T-cell (primary cell): ENCODE data around the gene CCDC195. TPM values are rescaled to one million over a fixed set of nuclear protein-coding genes. Genes with fewer than 3 reads are reported as not detected.

Experiments
- ATAC-seq, 4 experiments: fragments of 200-7000 bp in 3 of 4; fragments of 150-1000 bp in 1 of 4; cut with Tn5 transposase; replicated peaks in 1 of 4; 1 replicate in 3 of 4; 2 replicates in 1 of 4; pipeline ENCODE4 v1.10.0; 2021; ENCODE audit warnings: moderate library complexity in 3 of 4, mild to moderate bottlenecking in 2 of 4, moderate number of reproducible peaks in 1 of 4
- CTCF ChIA-PET, 2 donors: fragments of 300-600 bp; sonication (Branson Sonifier 250); formaldehyde crosslinking; loops; one replicate each; lab custom pipeline; 2022; ENCODE audit warnings: antibody characterized with exemption in 2 of 2; lab: Charles Lee
- POLR2A ChIA-PET, 2 donors: fragments of 300-600 bp; sonication (Branson Sonifier 250); formaldehyde crosslinking; loops; one replicate each; lab custom pipeline; 2022; ENCODE audit warnings: antibody characterized with exemption in 2 of 2; lab: Charles Lee
- DNase-seq, 35 experiments: peaks; one replicate each; pipeline versions ENCODE4 v3.0.0 to v3.0.0-alpha.2; 2013 to 2023
- H3K27ac ChIP-seq: one replicate; pipeline ENCODE4 v1.5.1; 2013; ENCODE audit warnings: low read length
- H3K27me3 ChIP-seq, 2 experiments: replicated peaks in 1 of 2; 1 replicate in 1 of 2; 2 replicates in 1 of 2; pipeline versions ENCODE4 v1.6.1 to v1.7.0; 2013; ENCODE audit warnings: low read length in 1 of 2, mixed read lengths in 1 of 2; ENCODE audit not compliant: control insufficient read depth in 2 of 2, insufficient read depth in 2 of 2; ENCODE audit errors: extremely low read depth in 1 of 2
- H3K36me3 ChIP-seq, 2 donors: 1 replicate in 1 of 2; 2 replicates in 1 of 2; pipeline versions ENCODE4 v1.6.1 to v1.7.0; 2013; ENCODE audit warnings: low read length in 1 of 2; ENCODE audit not compliant: control insufficient read depth in 2 of 2, insufficient read depth in 1 of 2; ENCODE audit errors: extremely low read depth in 1 of 2
- H3K4me1 ChIP-seq, 2 experiments: 1 replicate in 1 of 2; 2 replicates in 1 of 2; pipeline versions ENCODE4 v1.6.1 to v1.7.0; 2013; ENCODE audit warnings: low read length in 2 of 2, mixed read lengths in 1 of 2; ENCODE audit not compliant: insufficient read depth in 2 of 2, control insufficient read depth in 1 of 2; ENCODE audit errors: extremely low read depth in 1 of 2
- H3K4me3 ChIP-seq, 2 donors: 1 replicate in 1 of 2; 2 replicates in 1 of 2; pipeline versions ENCODE4 v1.5.1 to v1.7.0; 2013; ENCODE audit warnings: mild to moderate bottlenecking in 2 of 2, low read length in 1 of 2, moderate library complexity in 1 of 2; ENCODE audit not compliant: control insufficient read depth in 1 of 2; ENCODE audit errors: extremely low read depth in 1 of 2
- H3K9me3 ChIP-seq: 2 replicates; pipeline ENCODE4 v1.7.0; 2013
- H3K27ac Mint-ChIP-seq, 2 donors: one replicate each; pipeline ENCODE4 v1.8.0; 2020 to 2021; ENCODE audit warnings: mild to moderate bottlenecking in 2 of 2, mixed read lengths in 2 of 2
- H3K27me3 Mint-ChIP-seq, 2 donors: one replicate each; pipeline ENCODE4 v1.8.0; 2021 to 2022; ENCODE audit warnings: mixed read lengths in 2 of 2
- H3K36me3 Mint-ChIP-seq: one replicate; pipeline ENCODE4 v1.8.0; 2021; ENCODE audit warnings: mixed read lengths
- H3K4me1 Mint-ChIP-seq, 3 donors: one replicate each; pipeline ENCODE4 v1.8.0; 2020 to 2022; ENCODE audit warnings: mixed read lengths in 3 of 3, mild to moderate bottlenecking in 1 of 3
- H3K4me3 Mint-ChIP-seq, 3 donors: one replicate each; pipeline ENCODE4 v1.8.0; 2020 to 2022; ENCODE audit warnings: mild to moderate bottlenecking in 3 of 3, mixed read lengths in 3 of 3, moderate library complexity in 3 of 3
- H3K9me3 Mint-ChIP-seq, 3 donors: one replicate each; pipeline ENCODE4 v1.8.0; 2020 to 2022; ENCODE audit warnings: mixed read lengths in 3 of 3
- WGBS: methylation state at CpG from one replicate; pipeline ENCODE4 v1.1.5; 2013; ENCODE audit warnings: missing lambda C conversion rate; ENCODE audit not compliant: insufficient coverage; 5-methylcytosine and 5-hydroxymethylcytosine counted together
- total RNA-seq, 35 experiments: library from RNA in 6 of 35; stranded (reverse) in 6 of 35; fragments of 120-200 nt in 1 of 35; gene quantifications; one replicate each; pipeline versions ENCODE4 v1.2.1 to v1.2.4 and lab custom pipeline; 2013 to 2026

Gene CCDC195, protein sequence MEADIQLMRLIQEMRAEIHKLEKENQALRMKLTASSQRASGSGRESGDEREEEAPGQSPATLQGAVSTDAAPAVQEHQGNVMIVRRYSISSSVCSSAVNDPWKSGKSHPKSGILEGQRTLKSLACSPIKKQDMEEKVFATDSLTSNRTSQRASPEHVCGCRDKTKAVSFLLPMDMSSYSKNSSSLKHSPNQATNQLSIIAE
- total RNA-seq (not detected), total RNA-seq (lab: John Stamatoyannopoulos, UW) (0 to 0.05 (median 0) reads per million in 29 experiments)
- not detected for total RNA-seq (2013)

DNA sequence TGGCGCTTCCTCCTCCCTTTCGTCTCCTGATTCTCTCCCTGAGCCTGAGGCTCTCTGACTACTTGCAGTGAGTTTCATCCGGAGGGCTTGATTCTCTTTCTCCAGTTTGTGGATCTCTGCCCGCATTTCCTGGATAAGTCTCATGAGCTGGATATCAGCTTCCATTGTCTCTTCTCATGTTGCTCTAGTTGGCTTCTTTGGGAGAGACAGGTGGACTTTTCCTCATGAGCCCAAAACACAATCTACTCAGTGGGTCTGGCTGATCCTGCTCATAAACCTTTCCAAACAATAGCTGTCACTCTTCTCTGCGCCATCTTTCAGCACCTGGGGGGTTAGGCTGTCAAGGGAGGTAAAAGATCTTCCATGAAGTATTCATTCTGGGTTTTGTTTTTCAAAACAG is at the start of gene CCDC195:
TSS of gene CCDC195 (minus strand) at position 165 of the 400 bp plus-strand sequence. CDS start at position 165, 0 bp downstream.
- CTCF ChIA-PET: no interaction called here
- no peak within 1 kb of the TSS for H3K27ac Mint-ChIP-seq
- WGBS: 100% methylated on average over 2 of the region's 5 CpGs
- Histone ChIP-seq H3K27ac (no peak within 1 kb of the TSS), H3K4me3 (no peak within 1 kb of the TSS), H3K27me3 (peaks cover 0 to 4% of the 10 kb centered on the region in 2 experiments), H3K36me3 (no peaks in the 10 kb centered on the region), H3K9me3 (no peaks in the 10 kb centered on the region), H3K4me1 (no peaks in the 10 kb centered on the region)
- no peak for ATAC-seq
- POLR2A ChIA-PET: no interaction called here
- H3K4me3 Mint-ChIP-seq: no peak within 1 kb of the TSS
- no peak for DNase-seq
- H3K36me3 Mint-ChIP-seq: no peaks in the 10 kb centered on the region
- H3K4me1 Mint-ChIP-seq: no peaks in the 10 kb centered on the region
- peaks cover 16% of the 10 kb centered on the region in 2 donors for H3K27me3 Mint-ChIP-seq
- peaks cover 4 to 10% (median 5%) of the 10 kb centered on the region in 3 donors for H3K9me3 Mint-ChIP-seq

DNA sequence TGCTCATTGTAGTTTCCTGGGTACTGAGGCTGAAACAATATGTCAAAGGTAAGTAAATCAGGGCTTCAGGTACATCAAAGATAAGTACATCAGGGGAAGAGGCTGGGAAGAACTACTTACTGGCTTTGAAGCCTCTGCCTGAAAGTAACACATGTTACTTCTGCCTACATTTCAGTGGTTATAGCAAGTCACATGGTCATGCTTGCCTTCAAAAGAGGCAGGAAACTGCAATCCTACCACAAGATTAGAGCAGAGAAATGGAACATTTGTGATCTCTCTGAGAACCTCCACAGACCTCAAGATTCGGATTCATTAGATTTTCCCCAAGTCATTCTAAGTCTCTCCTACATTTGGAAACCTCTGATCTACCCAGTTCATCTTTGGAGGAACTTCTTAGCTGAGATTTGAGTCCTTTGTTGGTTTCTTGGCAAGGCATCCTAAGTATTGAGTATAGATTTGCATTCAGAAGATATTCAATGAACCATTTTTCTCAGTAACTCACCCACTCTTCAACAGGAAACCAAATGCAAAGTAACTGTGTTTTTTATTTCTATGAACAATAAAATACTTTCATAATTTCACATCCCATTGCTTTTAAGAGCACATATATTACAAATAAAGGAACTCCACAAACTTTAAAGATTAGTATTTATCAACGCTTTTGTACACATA is 48.5 kb upstream of the CCDC195 start:
- Histone ChIP-seq H3K36me3 (peaks cover 17 to 78% of the 10 kb centered on the region in 2 donors), H3K27ac (no peak overlapping the region), H3K9me3 (no peaks in the 10 kb centered on the region), H3K27me3 (no peaks in the 10 kb centered on the region), H3K4me1 (peaks cover 6 to 7% of the 10 kb centered on the region in 2 experiments), H3K4me3 (no peak overlapping the region)
- ATAC-seq (peak; percentile 63 to 88 (median 82)), DNase-seq (peak in 8 of 35 experiments; percentile 2 to 42 (median 6))
- ChIA-PET POLR2A (interaction anchor here in 1 of 2 donors (0.6 kb wide), 1 partner anchor 78 kb away, joined by 4 read pairs; no protein-coding TSS in a partner anchor), CTCF (interaction anchor here (0.7 to 2.2 kb wide), 2 partner anchors 13 to 68 kb away, joined by 3 to 6 read pairs; no protein-coding TSS in a partner anchor)
- H3K4me3 Mint-ChIP-seq: peak overlapping the region in 1 of 3 donors; percentile 9
- peaks cover 91% of the 10 kb centered on the region for H3K36me3 Mint-ChIP-seq
- H3K4me1 Mint-ChIP-seq: peaks cover 29 to 58% (median 35%) of the 10 kb centered on the region in 3 donors
- peak overlapping the region; percentile 82 to 90 for H3K27ac Mint-ChIP-seq
- H3K27me3 Mint-ChIP-seq: no peaks in the 10 kb centered on the region
- no CpG with 5 or more reads among the region's 2 CpGs for WGBS
- H3K9me3 Mint-ChIP-seq: peaks cover 6 to 11% (median 7%) of the 10 kb centered on the region in 3 donors

DNA sequence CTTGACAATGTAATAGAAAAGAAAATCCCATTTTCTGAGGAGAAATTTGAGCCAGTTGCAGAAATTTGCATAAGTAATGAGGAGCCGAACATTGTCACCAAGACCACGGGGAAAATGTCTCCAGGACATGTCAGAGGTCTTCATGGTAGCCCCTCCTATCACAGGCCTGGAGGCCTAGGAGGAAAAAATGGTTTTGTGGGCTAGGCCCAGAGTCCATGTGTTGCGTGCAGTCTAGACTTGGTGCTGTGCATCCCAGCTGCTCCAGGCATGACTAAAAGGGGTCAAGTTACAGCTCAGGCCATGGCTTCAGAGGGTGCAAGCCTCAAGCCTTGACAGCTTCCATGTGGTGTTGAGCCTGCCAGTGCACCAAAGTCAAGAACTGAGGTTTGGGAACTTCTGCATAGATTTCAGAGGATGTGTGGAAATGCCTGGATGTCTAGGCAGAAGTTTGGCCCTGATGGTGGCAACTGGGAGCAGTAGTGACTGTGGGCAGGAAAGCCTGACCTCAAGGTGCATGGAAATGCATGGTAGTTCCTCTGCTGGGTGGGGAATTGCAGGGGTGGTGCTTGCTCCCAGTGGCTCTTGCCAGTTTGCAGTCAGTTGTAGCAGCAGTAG is 41.9 kb upstream of the CCDC195 start:
- H3K4me1 ChIP-seq: no peaks in the 10 kb centered on the region
- H3K27me3 ChIP-seq: no peaks in the 10 kb centered on the region
- H3K27ac ChIP-seq: no peak overlapping the region
- peak overlapping the region in 1 of 2 donors; percentile 23 for H3K4me3 ChIP-seq
- ChIA-PET CTCF (no interaction called here), POLR2A (no interaction called here)
- Mint-ChIP-seq H3K9me3 (peaks cover 21 to 42% (median 32%) of the 10 kb centered on the region in 3 donors), H3K4me3 (no peak overlapping the region), H3K27me3 (no peaks in the 10 kb centered on the region), H3K27ac (peak overlapping the region in 1 of 2 donors; percentile 41), H3K36me3 (peaks cover 53% of the 10 kb centered on the region), H3K4me1 (peaks cover under 1 to 4% (median 1%) of the 10 kb centered on the region in 3 donors)
- no peak for ATAC-seq
- 89% methylated on average over 1 of the region's 3 CpGs for WGBS
- H3K36me3 ChIP-seq: peaks cover 15 to 34% of the 10 kb centered on the region in 2 donors
- no peak for DNase-seq
- no peaks in the 10 kb centered on the region for H3K9me3 ChIP-seq

DNA sequence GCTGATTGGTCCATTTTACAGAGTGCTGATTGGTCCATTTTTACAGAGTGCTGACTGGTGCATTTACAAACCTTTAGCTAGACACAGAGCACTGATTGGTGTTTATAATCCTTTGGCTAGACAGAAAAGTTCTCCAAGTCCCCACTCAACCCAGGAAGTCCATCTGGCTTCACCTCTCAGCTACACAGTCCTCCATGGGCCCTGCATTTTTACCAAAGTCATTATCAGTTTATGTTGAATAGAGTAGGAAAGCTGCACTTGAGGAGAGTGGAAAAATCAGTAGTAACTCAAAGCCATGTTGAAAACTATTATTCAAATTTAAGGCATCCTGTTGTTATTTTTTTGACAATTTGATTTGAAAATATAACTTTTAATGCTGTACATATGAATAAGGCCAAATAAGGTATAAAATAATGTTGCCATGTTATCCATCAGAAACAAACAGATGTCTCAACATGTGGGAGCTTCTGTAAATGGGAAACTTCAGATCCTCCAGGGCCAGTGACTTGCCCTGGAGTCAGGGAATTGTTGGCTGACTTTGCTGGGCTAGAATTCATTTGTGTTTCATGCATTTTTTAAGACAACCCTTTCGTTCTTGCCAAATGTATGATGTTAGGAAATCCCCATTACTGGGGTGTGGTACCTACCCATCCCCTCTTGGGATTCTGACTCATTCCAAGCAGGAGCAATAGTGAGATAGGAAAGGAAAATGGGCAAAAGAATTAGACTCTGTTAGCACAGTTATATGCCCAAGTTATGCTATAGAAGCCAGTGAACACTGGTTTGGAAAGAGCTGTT is 37.8 kb upstream of the CCDC195 start:
- POLR2A ChIA-PET: no interaction called here

DNA sequence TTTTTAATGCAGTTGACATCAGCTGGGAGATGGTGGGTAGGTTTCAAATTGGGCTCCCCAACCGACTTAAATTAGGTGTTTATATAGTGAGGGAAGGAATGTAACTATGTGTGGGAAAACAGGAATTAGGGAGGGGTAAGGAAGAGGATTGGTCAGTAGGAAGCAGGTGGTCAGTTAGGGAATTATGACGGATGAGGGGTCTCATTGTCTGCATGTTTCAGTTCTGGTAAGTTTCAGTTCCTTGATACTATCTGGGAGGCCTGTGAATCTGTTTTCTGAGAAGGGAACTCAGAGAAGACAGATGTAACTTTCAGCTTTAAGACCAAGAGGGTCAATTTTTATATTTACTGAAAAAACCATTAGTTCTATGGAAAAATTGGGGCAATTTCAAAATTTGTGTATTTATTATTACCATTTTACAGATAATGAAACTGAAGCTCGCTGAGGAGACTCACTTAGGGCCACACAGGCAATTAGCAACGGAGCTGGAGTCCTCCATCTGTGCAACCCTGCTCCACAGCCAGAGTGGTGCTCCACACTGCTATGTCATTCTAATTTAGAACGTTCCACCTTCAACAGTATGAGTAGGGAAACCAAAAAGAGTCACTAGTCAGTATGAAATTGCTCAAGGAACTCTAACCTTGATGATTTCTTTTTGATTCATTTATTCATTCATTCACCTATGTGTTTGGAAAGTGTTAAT is 36.0 kb upstream of the CCDC195 start:
- no peak overlapping the region for H3K27ac Mint-ChIP-seq
- no peak overlapping the region for H3K4me3 ChIP-seq
- no peak overlapping the region for H3K4me3 Mint-ChIP-seq
- ATAC-seq: no peak
- peaks cover 5 to 6% (median 5%) of the 10 kb centered on the region in 3 donors for H3K9me3 Mint-ChIP-seq
- DNase-seq: no peak
- no peaks in the 10 kb centered on the region for H3K4me1 Mint-ChIP-seq
- 71% methylated on average over 1 of the region's 5 CpGs for WGBS
- H3K4me1 ChIP-seq: no peaks in the 10 kb centered on the region
- H3K36me3 Mint-ChIP-seq: peaks cover under 1% of the 10 kb centered on the region
- peaks cover 0 to 3% of the 10 kb centered on the region in 2 experiments for H3K27me3 ChIP-seq
- no peaks in the 10 kb centered on the region for H3K9me3 ChIP-seq
- H3K27ac ChIP-seq: no peak overlapping the region
- peaks cover 3 to 5% of the 10 kb centered on the region in 2 donors for H3K27me3 Mint-ChIP-seq
- no peaks in the 10 kb centered on the region for H3K36me3 ChIP-seq
- POLR2A ChIA-PET: no interaction called here
- CTCF ChIA-PET: no interaction called here

More for the DNA sequence above, 37.8 kb upstream of the CCDC195 start:
- no peak overlapping the region for H3K27ac Mint-ChIP-seq
- no peaks in the 10 kb centered on the region for H3K27me3 ChIP-seq
- peaks cover 13 to 24% (median 20%) of the 10 kb centered on the region in 3 donors for H3K9me3 Mint-ChIP-seq
- CTCF ChIA-PET: no interaction called here
- WGBS: no CpG with 5 or more reads among the region's 1 CpG
- no peaks in the 10 kb centered on the region for H3K9me3 ChIP-seq
- H3K4me1 Mint-ChIP-seq: no peaks in the 10 kb centered on the region
- no peaks in the 10 kb centered on the region for H3K4me1 ChIP-seq
- H3K4me3 ChIP-seq: no peak overlapping the region
- H3K27ac ChIP-seq: no peak overlapping the region
- peaks cover 18% of the 10 kb centered on the region for H3K36me3 Mint-ChIP-seq
- H3K27me3 Mint-ChIP-seq: peaks cover 0 to 3% of the 10 kb centered on the region in 2 donors
- DNase-seq (no peak), ATAC-seq (no peak)
- H3K36me3 ChIP-seq: peaks cover 9 to 10% of the 10 kb centered on the region in 2 donors
- H3K4me3 Mint-ChIP-seq: no peak overlapping the region
